ENCODE data around the gene FANCB. TPM values are rescaled to one million over a fixed set of nuclear protein-coding genes. Genes with fewer than 3 reads are reported as not detected.

The FANCB gene
- 1.8 and 2.4 TPM in 2 replicates for total RNA-seq

DNA sequence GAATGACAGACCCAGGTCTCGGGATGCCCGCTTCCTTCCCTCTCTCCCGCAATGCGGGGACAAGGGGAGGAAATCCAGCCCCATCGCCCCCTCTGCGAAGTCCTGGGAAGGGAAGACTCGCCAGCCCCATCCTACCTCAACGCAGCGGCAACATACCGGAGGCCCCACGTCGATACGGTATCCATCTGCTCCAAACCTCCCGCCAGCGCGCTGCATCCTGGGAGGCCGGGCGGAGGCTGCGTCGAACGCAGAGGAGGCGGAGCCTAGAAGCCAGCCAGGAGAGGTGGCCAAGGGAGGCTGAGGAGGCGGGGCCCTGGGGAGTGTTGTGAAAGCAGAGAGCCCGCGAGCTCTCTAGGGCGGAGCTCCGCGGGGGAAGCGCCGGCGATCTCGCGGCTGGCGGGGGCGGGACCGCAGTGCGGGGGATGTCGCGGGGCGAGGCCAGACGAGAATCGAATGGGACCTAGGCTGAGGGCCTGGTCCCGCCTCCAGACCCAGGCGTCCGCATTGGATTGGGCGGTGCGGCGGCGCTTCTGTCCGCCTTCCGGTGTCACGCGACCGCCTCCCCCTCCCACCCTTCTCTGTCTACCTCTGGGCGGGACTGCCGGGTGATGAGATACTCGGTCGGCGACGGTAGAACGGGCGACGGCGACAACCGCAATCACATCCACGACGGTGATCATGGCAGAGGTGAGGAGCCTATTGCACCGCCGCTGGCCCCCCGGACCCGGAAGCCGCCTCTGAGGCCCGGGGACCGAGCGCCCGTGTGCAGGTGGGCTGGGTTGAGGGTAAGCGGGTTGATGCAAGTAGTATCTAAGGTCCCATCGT is at the start of gene FANCB, which contains the start of gene MOSPD2:
Gene FANCB (minus strand): TSS at position 219 of the 825 bp plus-strand sequence. CDS start 7,559 bp downstream, outside the sequence.
Gene MOSPD2 (plus strand): TSS at position 571 of the 825 bp plus-strand sequence. CDS start 108 bp downstream, at position 679.
- peak; percentile 95 to 96 for DNase-seq (ENCODE audit: low read depth in 2 of 2)

DNA sequence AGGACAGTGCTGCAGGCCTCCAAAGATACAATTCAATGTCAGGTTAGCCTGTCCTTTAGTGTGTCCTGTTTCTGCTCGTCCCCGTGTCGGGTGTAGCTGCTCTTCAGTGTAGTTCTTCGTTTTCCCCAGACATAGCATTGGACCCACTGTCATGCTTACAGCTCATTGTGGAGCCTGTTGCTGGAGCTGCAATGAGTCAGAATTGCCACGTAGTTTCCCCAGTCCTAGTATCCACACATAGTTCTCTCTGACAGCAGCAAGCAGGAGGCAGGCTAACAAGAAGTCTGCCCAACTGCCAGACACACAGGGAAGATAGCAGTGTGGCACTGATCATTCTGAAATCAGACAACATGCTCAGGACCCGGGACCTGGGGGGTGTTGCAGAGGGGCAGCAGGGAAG is 49.6 kb upstream of the FANCB start:
- DNase-seq (ENCODE audit: low read depth in 2 of 2), result peak; percentile 3 to 71

DNA sequence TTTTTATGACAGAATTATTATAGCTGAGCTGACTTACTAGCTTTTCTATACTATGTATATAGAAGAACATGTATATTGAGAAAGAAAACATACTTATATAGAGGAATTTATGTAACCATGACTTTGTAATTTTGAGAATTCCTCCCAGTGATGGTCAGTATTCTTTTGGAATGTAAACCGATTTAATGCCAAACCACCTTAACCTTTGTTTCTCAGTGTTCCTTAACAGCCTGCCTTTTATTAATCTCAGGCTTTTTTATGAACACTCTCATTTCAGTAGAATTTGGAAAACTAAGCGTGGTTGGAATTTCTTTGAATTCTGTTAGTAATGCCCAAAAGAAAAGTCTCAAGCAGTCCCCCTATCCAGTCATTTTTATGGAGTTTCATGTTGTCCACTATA is 47.3 kb upstream of the FANCB start:
- no peak for DNase-seq (ENCODE audit: low read depth in 2 of 2)

DNA sequence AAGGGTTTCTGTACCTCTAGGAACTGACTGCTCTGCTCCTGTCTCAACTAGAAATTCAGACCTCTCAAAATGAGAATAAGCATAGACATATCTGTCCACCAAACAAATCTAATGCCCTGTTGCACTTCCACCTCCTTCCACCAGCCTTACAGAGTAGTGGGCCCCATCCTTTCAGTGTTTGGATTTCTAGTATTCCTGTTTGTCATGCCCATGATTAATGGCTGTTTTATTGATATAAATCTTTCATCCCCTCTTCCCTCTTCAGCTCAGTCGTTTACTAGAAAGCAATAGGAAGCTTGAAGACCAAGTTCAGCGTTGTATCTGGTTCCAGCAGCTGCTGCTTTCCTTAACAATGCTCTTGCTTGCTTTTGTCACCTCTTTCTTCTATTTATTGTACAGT is 46.5 kb upstream of the FANCB start:
- no peak for DNase-seq (ENCODE audit: low read depth in 2 of 2)

DNA sequence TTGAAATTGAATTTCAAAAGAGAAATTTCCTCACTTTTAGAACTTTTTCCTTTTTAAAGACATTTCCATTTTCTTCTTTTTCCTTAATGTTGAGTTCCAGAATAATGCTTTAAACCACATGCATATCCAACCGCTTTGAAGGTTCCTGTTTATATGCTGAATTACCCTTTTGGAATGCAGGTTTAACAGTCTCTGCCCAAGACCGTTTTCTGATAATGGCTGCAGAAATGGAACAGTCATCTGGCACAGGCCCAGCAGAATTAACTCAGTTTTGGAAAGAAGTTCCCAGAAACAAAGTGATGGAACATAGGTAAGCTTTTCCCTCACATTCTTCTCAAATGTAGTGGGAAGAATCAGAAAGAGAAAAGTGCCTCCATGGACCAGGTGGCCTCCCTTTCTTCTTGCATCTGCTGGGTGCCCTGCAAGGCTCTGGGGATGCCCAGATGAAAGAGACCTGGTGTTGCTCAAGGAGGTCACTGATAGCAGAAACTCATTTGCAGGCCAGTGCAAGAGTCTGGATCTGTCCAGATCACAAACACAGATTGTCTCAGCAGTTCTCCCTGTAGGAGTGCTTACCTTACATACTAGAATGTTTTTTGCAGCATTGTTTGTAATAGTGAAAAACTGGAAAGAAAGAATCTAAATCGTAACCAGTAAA is 43.3 kb upstream of the FANCB start:
- peak in 1 of 2 donors; percentile 43 for DNase-seq (ENCODE audit: low read depth in 2 of 2)

DNA sequence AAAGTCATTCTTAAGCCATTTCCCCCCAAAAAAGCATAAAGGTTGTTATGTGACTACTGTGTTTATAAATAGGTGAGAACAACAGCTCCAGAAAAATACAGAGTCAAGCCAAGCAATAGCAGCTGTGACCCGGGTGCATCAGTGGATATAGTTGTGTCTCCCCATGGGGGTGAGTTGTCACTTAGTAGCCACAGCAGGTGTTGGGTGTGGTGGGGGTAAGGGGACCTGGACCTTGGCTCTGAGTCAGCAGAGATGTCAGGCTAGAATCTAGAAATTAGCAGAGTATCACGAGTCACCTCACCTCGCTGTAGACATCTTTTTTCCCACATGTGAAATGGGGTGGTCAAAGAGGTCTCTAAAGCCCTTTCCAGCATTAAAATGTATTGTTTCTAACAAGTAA is 42.7 kb upstream of the FANCB start:
- DNase-seq (ENCODE audit: low read depth in 2 of 2), result no peak

DNA sequence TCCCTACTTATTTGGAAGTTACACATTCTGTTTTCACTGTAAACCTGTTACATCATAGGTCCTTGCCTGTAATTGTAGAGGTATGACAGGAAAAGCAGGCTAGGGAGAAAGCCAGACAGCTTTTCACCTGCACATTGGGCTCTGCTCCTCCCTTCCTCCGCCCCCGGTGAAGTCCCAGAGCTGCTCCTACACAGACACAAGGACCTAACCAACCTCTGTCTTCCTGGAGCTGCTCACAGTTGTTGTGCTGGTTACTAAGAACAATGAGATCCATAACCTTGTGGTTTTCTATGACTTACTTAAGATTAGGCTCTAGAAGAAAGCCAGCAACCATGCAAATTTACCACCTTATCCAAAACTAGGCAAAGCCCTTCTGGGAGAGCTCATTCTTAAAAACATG is 40.4 kb upstream of the FANCB start:
- peak in 1 of 2 donors; percentile 54 for DNase-seq (ENCODE audit: low read depth in 2 of 2)

DNA sequence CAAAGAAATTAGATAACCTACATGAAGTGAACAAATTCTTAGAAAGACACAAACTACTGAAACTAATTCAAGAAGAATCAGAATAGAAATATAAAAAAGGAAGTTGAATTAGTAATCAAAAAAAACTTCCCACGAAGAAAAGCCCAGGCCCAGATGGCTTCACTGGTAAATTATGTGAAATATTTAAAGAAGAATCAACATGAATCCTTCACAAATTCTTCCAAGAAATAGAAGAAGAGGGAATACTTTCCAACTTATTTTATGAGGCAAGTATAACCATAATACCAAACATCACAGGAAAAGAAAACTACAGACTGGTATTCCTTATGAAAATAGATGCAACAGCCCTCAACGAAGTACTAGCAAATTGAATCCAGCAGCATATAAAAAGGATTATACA is 31.0 kb upstream of the FANCB start:
- DNase-seq (ENCODE audit: low read depth in 2 of 2), result no peak

DNA sequence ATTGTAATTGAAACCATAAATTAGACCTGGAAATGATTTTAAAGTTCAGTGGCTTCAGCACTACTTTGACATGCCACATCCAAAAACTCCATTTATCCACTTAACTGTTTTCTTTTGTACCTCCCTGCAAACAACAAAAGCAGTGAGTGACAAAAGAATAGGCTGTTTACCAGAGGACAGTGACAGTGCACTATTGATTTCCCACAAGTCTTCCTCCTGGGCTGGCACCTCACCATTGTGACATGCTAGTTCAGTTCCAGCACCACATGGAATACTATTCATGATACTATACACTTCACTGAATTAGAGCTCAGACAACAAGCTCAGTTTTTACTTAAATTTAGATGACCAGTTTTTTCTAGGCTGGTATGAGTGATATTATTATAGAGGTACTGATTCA is 29.7 kb upstream of the FANCB start:
- no peak for DNase-seq (ENCODE audit: low read depth in 2 of 2)

DNA sequence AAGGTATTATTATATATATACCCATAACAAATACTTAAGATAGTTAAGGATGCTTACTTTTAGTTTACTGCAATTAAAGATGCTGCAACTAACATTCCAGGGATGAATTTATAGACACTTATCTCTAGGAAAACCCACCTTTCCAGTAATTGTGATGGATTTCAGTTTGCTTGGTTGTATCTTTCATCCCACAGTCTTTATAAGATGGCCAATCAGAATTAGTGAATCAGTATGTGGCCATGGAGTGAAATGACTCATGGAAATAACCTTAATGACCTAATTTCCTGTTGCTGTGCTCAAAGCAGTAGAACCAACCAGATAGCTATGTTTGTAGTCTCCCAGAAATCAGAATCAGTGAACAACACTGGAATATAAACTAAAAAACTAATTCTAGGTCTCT is 26.7 kb upstream of the FANCB start:
- peak; percentile 80 to 85 for DNase-seq (ENCODE audit: low read depth in 2 of 2)

DNA sequence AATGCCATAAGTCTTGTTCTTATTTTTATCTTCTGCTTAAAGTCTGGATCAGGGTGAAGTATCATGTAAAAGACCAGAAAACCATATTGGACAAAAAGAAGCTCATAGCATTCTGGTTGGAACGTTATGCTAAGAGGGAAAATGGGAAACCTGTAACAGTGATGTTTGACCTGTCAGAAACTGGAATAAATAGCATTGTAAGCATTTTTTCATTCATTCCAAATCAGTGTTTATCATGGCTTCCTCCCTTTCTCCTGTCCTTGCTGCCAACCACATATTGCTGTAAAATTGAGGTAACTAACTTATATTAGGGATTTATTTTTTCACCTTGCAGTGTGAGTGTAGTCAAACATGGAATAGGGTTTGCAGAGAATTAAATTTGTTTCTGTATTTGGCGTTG is 24.2 kb upstream of the FANCB start:
- DNase-seq (ENCODE audit: low read depth in 2 of 2), result no peak

DNA sequence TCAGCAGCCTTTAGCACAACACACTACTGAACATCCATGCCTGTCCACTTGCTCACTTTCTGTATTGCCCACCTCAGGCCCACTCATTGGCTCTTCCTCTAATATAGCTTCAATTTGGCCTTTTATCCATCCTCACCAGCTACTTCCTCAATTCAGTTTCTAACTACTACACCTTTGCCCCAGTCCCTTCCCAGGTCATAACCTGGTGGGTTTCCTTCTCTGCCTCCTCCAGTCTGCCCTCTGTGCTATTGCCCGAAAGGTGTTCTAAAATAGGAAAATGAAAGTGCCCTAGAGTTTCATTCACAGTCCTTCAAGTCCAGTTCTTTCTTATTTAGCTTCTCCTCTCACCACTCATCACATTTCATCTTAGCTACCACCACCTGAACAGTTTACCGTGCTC is 23.4 kb upstream of the FANCB start:
- DNase-seq (ENCODE audit: low read depth in 2 of 2), result no peak

DNA sequence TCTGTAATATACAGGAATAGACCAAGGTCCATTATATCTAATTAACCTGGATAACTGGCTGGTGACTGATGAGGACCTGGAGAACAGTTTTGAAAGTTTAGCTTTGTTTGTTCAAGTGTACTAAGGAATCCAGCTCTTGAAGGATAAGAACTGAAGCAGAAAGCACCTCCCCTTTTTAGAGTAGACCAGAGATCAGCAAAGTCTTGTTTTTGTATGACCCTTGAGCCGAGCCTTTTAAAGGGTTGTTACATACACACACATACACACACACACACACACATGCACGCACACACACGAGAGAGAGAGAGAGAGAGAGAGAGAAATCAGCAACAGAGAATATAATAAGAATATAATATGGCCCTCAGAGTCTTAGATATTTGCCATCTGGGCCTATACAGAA is 13.4 kb upstream of the FANCB start:
- DNase-seq (ENCODE audit: low read depth in 2 of 2), result no peak

DNA sequence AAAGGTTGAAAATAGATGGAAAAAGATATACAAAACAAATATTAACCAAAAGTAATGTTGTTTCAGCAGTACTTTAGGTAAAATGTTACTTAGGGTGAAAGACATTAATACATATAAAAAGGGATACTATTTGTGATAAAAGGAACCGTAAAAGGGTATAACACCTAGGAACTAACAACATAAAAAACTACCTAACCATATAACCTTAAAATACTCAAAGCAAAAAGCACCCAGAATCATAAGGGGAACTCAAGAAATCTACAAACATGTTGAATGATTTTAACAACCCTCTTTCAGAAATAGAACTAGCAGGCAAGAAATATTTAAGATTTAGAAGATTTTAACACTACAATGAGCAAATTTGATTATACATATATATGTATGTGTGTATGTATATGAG is 11.8 kb upstream of the FANCB start:
- no peak for DNase-seq (ENCODE audit: low read depth in 2 of 2)

DNA sequence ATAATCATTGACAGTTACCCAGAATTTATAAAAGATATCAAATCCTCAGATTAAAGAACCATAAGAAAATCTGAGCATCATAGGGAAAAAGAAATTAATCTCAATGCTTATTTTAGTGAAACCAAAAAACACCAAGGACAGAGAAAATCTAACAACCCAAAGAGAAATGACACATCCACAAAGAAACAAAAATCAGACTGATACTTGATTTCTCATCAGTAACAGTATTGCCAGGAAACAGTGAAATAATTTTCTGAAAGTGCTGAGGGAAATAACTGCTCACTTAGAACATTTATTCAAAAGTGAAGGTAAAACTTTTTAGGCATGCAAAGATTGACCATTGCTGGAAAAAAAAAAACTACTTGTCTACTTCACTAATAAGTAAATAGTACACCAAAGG is 11.0 kb upstream of the FANCB start:
- no peak for DNase-seq (ENCODE audit: low read depth in 2 of 2)

DNA sequence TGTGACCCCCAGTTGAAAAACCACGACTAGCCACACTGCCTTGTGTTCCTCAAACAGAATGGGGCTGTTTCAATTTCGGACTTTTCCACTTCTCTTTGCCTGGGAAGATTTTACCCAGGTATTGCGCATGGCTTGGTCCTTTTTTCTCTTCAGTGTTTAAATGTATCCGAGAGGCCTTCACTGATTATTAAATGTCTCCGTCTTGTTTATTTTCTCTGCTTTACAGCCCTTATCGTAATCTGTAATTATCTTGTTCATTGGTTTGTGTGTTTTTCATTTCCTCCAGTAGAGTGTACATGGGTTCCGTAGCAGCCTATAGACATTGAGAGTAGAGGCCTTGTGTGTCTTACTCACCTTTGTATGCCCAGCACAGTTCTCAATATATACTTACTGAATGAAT is 2.8 kb upstream of the FANCB start:
- DNase-seq (ENCODE audit: low read depth in 2 of 2), result no peak

DNA sequence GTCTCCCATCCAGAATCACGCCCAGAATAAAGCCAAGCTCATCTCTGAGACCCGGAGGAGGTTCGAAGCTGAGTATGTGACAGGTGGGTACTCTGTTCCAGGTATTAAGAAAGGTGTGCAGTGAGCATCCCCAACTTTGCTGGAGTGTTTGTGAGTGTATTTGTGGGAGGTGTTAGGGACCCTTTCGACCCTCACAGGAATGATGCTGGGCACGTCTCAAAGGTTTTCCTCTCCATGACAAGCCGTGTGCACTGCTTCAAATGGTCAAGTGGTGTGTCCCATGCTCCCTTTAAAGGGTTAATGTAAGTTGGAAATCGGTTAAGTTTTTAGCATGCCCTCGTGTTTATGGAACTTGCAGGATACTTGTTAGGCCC is 794 bp upstream of the FANCB start:
- DNase-seq (ENCODE audit: low read depth in 2 of 2), result no peak

DNA sequence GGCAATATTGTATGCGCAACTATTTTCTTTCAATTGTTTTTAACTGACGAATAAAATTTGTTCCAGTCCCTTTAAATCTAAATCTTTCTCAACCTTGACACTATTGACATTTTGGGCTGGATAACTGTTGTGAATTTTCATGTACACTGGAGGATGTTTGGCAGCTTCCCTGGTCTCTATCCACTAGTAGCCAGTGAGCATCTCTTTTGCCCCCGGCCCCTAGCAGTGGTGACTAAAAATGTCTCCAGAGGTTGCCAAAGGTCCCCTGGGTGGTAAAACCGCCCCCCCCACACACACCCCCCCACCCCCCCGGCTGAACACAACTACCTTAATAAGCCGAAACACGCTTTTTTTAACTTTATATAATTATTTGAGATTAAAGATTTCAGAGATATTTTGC is 514 bp downstream of the FANCB start:
- no peak for DNase-seq (ENCODE audit: low read depth in 2 of 2)

DNA sequence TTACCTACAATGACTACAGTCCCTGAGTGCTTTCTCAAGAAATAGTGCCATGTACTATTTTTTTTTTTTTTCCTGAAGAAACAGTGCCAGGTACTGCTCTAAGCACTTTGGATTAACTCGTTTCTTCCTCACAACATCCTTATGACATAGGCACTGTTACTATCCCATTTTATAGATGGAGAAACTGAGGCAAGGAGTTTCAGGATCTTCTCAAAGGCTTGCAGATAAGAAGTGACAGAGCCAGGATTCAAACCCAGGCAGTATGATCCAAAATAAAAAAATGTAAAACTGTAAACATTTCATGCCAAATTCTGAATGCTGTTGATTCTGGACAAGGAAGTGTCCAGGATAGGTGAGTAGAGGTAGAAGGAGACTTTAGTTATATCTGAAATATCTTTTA is 1.1 kb downstream of the FANCB start:
- no peak for DNase-seq (ENCODE audit: low read depth in 2 of 2)

DNA sequence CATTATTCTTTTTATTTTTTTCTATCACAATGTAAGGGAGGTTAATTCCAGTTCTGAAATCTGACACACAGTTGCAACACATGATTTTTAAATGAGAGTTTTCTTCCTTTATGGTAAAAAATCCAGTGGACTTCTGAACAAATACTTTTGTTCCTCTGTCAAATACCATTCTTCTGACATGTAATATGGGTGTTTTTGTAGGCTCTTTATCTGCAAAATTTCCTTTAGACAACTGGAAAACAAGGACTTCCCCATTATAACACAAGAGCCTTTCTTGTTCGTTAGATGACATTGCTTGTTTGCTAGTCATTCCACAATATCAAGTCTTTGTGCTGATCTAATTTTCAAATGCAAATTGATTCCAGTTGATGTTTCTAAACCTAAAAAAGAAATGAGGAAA is 7.7 kb downstream of the FANCB start:
- no peak for DNase-seq (ENCODE audit: low read depth in 2 of 2)

DNA sequence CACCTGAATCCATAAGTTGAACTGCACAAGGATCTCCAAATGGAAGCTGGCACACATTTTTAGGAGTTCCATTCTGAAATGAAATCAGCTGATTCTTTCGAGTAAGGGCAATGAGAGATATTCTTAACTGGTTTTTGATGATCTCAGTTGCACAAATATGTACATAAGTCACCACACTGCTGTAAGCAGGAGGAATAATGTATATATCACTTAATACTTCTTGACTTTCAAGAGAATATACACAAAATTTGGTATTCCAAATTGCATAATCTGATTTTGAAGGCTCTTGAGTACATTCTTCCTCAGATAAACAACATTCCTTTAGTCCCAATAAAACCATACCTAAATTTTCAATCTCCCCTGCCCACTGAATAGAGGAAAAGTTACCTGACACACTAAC is 8.2 kb downstream of the FANCB start:
- DNase-seq (ENCODE audit: low read depth in 2 of 2), result no peak

DNA sequence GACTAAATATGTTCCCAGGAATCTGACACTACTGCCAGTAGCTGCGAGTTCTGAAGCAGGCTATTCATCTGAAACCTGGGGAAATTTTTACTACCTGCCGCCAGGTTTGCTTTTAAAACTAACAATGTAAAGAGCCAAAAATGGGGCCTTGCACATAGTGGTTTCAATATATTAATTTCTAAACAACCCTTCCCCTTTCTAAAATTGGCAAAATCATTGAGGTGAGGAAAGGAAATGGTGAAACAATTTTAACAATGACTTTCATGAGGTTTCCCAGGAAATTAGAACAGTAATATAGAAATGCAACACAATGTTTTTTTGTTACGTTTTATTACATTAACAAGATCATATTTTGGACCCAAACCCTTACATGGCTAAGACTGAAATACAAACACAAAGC is 21.3 kb downstream of the FANCB start:
- DNase-seq (ENCODE audit: low read depth in 2 of 2), result no peak

DNA sequence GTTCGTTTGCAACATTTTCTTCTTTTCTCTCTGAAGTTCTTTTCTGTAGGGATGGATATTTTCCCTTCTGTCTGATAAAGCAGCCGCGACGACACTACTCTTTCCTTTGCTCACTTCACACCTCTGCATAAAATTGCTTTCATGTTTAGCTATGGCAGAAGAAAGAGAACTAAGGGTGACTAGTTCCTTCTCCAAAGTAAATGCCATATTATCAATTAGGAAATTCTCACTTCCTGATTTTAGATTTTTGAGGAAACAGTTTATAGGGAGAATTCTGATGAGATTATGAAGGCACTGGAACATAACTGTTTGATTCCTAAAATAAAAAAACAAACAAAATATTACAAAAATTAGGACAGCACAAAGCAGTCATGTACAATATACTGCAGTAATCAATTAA is 29.2 kb downstream of the FANCB start:
- no peak for DNase-seq (ENCODE audit: low read depth in 2 of 2)

Data from lung microvascular endothelial cell (primary cell).